IPS-11a (cell line): ENCODE results near the gene SLC39A8.
"Not testable (repeated sequence)": the region's sequence is repeated elsewhere in the genome, so short reads cannot be mapped to it uniquely, and the experiment has no call there.

Experiments
- H3K4me3 ChIP-seq: one replicate; pipeline ENCODE4 v1.5.1; 2013; ENCODE audit warnings: low read depth, low read length, control low read depth

The SLC39A8 gene

DNA sequence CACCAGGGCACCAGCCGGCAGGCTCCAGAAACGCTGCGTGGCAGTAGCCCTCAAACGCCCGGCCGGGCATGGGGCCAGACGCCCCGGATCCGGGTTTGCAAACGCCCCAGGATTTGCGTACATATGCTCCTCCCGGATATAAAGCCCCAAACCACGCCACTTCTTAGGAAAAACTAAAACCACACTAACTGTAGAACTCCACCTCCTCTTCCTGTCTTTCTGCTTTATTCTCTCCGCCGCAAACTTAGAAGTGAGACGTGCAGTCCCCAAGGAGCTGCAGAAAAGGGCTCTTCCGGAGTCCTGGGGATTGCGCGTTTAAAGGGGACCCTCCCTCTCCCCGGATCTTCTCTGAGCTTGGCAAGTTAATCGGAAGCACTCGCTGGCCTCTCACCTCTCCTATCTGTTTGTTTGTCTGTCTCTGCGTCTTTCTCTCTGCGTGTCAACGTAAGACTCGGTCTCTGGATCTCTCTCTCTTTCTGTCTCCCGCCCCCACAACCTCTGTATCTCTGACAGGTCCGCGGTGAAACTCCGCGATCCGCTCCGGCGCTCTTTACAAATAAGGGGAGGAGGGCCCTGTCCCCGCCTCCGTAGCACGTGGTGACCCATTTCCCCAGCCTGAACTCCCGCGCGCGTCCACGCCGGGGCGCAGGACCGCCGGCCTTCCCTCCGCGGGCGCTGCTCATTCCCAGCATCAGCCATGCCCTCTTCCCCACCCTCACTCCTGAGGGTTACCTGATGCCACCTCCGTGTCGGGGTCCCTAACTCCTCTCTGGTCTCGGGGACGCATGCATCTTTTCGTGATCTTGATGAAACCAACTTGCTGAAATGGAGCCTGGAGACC is at the start of gene SLC39A8:
Gene SLC39A8 (minus strand): TSS at position 529 of the 841 bp plus-strand sequence. CDS start 820 bp downstream, outside the sequence.
- peak within 1 kb of the TSS; percentile 54 for H3K4me3 ChIP-seq

DNA sequence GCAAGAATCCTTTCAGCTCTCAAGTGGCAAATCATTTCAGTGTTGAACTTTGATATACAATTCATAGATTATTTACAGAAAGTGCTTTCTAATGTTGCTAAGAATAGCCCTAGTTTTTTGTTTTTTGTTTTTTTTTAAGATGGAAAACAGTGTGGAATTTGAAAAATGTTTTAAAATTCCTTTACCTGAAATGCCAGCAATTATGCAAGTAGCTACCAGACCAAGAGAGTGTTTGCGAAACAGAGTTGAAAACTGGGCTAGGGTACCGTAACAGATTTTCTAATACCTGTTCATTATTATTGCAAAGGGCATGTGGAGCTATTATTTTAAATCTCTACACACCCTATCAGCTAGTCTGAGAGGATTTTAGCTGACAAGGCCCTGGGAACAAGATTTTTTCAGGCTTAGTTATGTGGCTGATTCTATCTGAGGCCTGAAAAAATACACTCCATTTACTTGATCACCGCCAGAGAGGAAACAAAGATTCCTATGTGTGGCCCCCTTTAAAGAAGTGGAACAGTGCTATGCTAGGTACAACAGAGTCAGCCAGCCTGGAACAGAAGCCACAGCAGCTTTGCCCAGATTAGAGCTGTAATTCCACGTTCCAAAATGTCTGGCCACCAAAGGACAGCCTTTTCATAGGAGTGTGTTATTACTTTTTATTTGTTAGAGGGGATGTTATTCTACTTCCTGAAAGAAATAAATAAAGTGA is 46.9 kb upstream of the SLC39A8 start:
- no peak overlapping the region for H3K4me3 ChIP-seq

- no peak overlapping the region for H3K4me3 ChIP-seq
Observed at GRCh38 chr4:102390438-102390837, 45.2 kb upstream of the SLC39A8 start.

DNA sequence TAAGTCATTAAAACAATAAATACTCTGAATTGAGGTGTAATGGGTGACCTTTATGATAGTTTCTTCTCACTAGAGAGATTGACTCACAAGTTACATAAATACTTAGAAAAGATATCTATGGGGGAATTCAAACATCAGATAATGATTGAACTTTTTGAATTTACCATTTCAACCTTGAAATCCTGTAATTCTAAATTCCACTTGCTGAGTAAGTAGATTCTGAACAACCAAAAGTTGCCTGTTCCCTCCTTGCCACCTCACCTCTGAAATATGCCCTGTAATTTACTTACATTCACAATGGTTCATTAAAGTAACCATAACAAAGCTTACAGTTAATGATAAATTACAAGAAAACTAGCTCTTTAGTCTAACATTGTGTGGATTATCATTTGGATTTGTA is 43.3 kb upstream of the SLC39A8 start:
- no peak overlapping the region for H3K4me3 ChIP-seq

DNA sequence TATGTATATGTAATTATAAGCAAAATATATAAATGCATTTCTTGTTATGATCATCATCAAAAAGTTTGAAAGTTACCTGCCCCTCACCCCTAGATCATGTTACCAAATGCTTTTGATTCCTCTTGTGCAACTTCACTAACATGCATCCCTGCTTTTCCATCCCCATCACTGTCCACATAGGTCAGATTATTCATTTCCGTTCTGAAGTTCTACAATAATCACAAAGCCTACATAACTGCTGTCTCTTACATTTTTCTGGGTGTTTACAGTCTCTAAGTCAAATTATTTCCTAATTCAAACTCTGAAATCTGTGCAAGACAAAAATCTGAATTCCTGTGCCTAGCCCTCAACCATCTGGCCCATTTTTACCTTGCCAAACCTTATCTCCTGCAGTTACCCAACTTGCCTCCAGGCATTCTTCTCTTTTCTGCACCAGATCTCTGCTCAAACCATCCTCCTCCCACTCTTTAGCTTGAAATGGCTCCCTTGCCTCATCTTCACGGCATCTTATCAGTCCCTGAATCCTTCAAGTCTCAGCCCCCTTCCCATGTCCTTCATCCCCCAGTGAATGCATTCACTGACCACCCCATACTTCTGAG is 42.4 kb upstream of the SLC39A8 start:
- no peak overlapping the region for H3K4me3 ChIP-seq

DNA sequence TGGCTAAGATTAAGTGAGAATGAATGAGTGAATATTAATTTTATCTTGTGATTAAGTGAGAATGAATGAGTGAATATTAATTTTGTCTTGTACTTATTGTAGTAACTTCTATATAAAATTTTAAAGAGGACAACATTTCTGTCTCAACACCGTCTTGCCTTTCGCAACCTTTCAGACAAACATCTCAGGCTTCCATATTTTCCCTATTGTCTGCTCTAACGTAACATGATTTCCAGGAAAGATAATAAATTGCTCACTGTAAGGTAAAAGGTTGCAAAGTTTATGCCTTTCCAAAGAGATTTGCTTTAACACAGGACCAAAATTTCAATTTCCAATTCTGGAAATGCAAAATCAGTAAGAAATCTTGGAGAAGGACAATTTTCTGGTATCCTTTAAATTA is 41.7 kb upstream of the SLC39A8 start:
- H3K4me3 ChIP-seq = no peak overlapping the region

DNA sequence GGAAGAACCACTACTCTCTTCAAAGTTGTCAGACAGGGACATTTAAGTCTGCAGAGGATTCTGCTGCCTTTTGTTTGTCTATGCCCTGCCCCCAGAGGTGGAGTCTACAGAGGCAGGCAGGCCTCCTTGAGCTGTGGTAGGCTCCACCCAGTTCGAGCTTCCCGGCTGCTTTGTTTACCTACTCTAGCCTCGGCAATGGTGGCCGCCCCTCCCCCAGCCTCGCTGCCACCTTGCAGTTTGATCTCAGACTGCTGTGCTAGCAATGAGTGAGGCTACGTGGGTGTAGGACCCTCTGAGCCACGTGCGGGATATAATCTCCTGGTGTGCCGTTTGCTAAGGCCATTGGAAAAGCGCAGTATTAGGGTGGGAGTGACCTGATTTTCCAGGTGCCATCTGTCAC is 35.0 kb upstream of the SLC39A8 start:
- not testable (repeated sequence) for H3K4me3 ChIP-seq

- H3K4me3 ChIP-seq = no peak overlapping the region
Observed at GRCh38 chr4:102362922-102363432, 17.7 kb upstream of the SLC39A8 start.

GRCh38 chr4:102358128-102358527 is 12.8 kb upstream of the SLC39A8 start:
- H3K4me3 ChIP-seq = no peak overlapping the region

DNA sequence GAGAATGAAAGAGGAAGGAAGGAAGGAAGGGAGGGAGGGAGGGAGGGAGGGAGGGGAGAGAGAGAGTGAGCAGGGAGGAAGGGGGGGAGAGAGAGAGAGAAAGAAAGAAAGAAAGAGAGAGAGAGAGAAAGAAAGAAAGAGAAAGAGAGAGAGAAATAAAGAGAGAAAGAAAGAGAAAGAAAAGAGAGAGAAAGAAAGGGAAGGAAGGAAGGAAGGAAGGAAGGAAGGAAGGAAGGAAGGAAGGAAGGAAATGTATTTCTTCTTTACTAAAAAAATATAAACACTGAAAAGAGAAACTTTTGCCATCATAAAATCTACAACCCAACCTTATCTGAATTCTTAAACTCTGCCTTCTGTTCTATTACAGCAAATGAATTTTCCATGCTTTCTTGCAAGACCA is 12.4 kb upstream of the SLC39A8 start:
- H3K4me3 ChIP-seq = not testable (repeated sequence)

- H3K4me3 ChIP-seq = no peak overlapping the region
Observed at GRCh38 chr4:102356562-102357202, 11.4 kb upstream of the SLC39A8 start.

GRCh38 chr4:102355748-102356147 is 10.5 kb upstream of the SLC39A8 start:
- no peak overlapping the region for H3K4me3 ChIP-seq

DNA sequence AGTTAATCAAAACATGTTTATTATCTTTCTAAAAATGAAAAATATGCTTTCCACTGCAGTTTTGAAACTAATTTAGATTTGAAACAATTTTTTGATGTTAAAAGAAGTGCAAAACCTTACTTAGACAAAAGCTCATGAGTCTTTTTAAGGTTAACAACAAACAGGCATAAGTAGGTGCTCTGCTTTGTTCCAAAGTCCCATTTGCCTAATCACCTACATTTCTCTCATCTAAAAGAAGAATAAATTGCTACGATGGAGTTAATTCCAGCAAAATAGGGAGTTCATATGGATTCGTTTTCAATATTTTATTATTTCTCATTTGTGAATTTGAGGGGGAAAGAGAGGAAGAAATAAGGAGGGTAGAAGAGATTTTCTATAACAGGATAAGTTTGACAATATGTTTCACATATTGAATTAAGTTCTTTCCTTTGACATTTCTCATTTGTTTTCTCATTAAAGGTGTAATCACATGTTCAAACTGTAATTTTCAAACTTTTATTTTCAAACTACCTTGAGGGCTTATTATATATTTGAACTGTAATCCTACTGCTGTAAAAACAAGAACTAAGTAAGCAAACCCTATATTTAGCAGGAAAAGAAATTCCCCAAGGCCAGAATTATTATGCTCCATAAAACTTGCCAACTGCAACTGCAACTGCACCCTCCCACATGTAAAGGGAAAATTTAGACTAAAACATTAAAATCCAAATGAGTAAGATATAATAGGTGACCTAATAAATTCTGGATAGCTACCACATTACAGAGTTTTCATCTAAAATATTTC is 9.6 kb upstream of the SLC39A8 start:
- no peak overlapping the region for H3K4me3 ChIP-seq

DNA sequence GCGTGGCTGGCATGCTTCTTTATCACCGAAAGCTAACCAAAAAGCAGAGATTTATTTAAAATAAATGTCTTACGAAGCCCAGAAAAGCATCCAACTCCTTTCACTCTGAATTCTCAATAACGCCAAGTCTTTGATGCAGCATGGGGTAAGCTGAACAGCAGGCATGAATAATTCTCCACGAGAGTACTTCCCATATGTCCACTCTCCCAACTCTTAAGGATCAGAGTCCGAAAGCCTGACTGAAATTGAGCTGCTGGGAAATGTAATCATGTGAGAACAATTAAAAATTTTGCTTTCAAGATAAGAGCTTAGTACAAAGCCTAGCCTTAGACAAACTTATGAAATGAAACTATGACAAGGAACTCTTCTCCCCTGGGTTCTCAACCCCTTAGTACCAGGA is 7.5 kb upstream of the SLC39A8 start:
- H3K4me3 ChIP-seq = no peak overlapping the region

DNA sequence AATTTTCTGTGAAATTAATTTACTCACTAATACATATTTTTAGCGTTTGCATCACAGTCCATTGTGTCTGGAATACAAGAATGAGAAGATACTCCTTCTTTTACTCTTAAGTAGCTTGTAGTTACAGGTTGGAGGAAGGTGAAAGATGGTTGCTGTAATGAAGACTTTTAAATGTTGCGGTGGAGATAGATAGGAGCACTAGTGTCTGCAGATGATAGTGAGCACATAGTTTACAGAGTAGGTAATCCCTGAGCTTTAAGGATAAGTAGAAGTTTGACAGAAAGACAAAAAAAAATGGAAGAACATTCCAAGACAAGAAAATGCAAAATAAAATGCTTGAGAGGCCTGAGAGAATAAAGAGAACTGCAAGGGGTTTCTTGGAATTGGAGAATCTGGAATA is 5.4 kb upstream of the SLC39A8 start:
- no peak overlapping the region for H3K4me3 ChIP-seq

- H3K4me3 ChIP-seq = no peak overlapping the region
Observed at GRCh38 chr4:102348701-102349100, 3.4 kb upstream of the SLC39A8 start.

GRCh38 chr4:102345795-102346100 is 466 bp upstream of the SLC39A8 start:
- peak overlapping the region; percentile 54 for H3K4me3 ChIP-seq

- peak overlapping the region; percentile 54 for H3K4me3 ChIP-seq
Observed at GRCh38 chr4:102344520-102344953, 745 bp downstream of the SLC39A8 start.

DNA sequence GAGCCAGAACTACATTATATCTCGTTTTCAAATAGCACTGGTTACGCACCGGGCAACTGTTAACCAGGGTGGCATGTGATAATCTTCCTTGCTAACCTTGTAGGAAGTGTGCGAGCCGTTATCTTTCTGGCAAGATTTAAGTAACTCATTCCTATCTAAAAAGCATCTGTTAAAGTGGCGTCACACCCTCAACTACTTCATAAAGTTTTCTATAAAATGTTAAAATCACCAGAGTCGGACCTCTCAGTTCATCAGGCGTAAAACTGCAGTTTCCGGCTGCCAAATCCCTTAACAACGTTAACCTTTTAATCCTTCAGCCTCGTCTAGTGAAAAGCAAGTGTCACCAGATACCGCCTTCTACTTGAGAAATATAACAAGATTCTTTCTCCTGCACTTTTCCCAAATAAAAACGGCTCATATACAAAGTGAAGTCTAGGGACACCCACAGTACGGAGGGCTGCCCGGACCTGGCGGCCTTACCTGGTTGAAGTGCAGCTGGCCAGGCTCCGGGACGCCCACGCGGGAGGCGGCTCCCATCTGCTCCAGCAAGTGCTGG is 1.2 kb downstream of the SLC39A8 start:
- peak overlapping the region; percentile 54 for H3K4me3 ChIP-seq

GRCh38 chr4:102342404-102343074 is 2.7 kb downstream of the SLC39A8 start:
- H3K4me3 ChIP-seq = no peak overlapping the region
